Renal cortex interstitium (tissue), 15 donors: ENCODE data around the gene UBE2G1. TPM values are rescaled to one million over a fixed set of nuclear protein-coding genes. Genes with fewer than 3 reads are reported as not detected.

Experiments
- DNase-seq, 11 donors: peaks; one replicate each; pipeline ENCODE4 v3.0.0-alpha.2; 2013; ENCODE audit warnings: low read depth in 9 of 11, low spot score in 4 of 11; ENCODE audit errors: extremely low read depth in 1 of 11
- long read RNA-seq, 16 experiments: transcript quantifications; one replicate each; lab custom pipeline, GENCODE V29; 2026
- polyA plus RNA-seq, 3 donors: library from polyadenylated mRNA; unstranded; fragments of 120-200 nt; gene quantifications; one replicate each; pipeline ENCODE4 v1.2.1, GENCODE V29; 2013; ENCODE audit not compliant: insufficient read length in 3 of 3

UBE2G1 gene
- polyA plus RNA-seq: 10 to 100 TPM; 46.7 to 65.2 (median 57.9) TPM
- long read RNA-seq, donor 1, transcript UBE2G1-201 (6 exons, 3,974 nt): major isoform, 12 of 33 reads
- long read RNA-seq, donor 1, partial matches to known transcripts: 20 of 33 reads
- long read RNA-seq, donor 1, other reads (novel, unspliced or antisense): 0 of 33 reads
- long read RNA-seq, donor 2, transcript UBE2G1-201 (6 exons, 3,974 nt): major isoform, 14 of 15 reads
- long read RNA-seq, donor 2, partial matches to known transcripts: 0 of 15 reads
- long read RNA-seq, donor 2, other reads (novel, unspliced or antisense): 0 of 15 reads
- long read RNA-seq, donor 3, transcript UBE2G1-201 (6 exons, 3,974 nt): major isoform, 22 of 23 reads
- long read RNA-seq, donor 3, partial matches to known transcripts: 0 of 23 reads
- long read RNA-seq, donor 3, other reads (novel, unspliced or antisense): 0 of 23 reads
- long read RNA-seq, donor 4, transcript UBE2G1-201 (6 exons, 3,974 nt): major isoform, 11 of 17 reads
- long read RNA-seq, donor 4, partial matches to known transcripts: 5 of 17 reads
- long read RNA-seq, donor 4, other reads (novel, unspliced or antisense): 0 of 17 reads
- long read RNA-seq, donor 5: 0 reads
- long read RNA-seq, donor 6, transcript UBE2G1-201 (6 exons, 3,974 nt): major isoform, 8 of 8 reads
- long read RNA-seq, donor 6, partial matches to known transcripts: 0 of 8 reads
- long read RNA-seq, donor 6, other reads (novel, unspliced or antisense): 0 of 8 reads
- long read RNA-seq, donor 7, transcript UBE2G1-201 (6 exons, 3,974 nt): major isoform, 12 of 13 reads
- long read RNA-seq, donor 7, partial matches to known transcripts: 0 of 13 reads
- long read RNA-seq, donor 7, other reads (novel, unspliced or antisense): 0 of 13 reads
- long read RNA-seq, donor 8: 0 reads
- long read RNA-seq, donor 9, transcript UBE2G1-201 (6 exons, 3,974 nt): major isoform, 9 of 12 reads
- long read RNA-seq, donor 9, partial matches to known transcripts: 0 of 12 reads
- long read RNA-seq, donor 9, other reads (novel, unspliced or antisense): 0 of 12 reads
- long read RNA-seq, donor 10, transcript UBE2G1-201 (6 exons, 3,974 nt): major isoform, 13 of 13 reads
- long read RNA-seq, donor 10, partial matches to known transcripts: 0 of 13 reads
- long read RNA-seq, donor 10, other reads (novel, unspliced or antisense): 0 of 13 reads
- long read RNA-seq, donor 11, transcript UBE2G1-201 (6 exons, 3,974 nt): major isoform, 10 of 10 reads
- long read RNA-seq, donor 11, partial matches to known transcripts: 0 of 10 reads
- long read RNA-seq, donor 11, other reads (novel, unspliced or antisense): 0 of 10 reads
- long read RNA-seq, donor 12, transcript UBE2G1-201 (6 exons, 3,974 nt): major isoform, 9 of 9 reads
- long read RNA-seq, donor 12, partial matches to known transcripts: 0 of 9 reads
- long read RNA-seq, donor 12, other reads (novel, unspliced or antisense): 0 of 9 reads
- long read RNA-seq, donor 13: 0 reads
- long read RNA-seq, donor 14, transcript UBE2G1-201 (6 exons, 3,974 nt): major isoform, 7 of 9 reads
- long read RNA-seq, donor 14, partial matches to known transcripts: 0 of 9 reads
- long read RNA-seq, donor 14, other reads (novel, unspliced or antisense): 0 of 9 reads
- long read RNA-seq, donor 15, transcript UBE2G1-201 (6 exons, 3,974 nt): major isoform, 6 of 7 reads
- long read RNA-seq, donor 15, partial matches to known transcripts: 0 of 7 reads
- long read RNA-seq, donor 15, other reads (novel, unspliced or antisense): 0 of 7 reads
- long read RNA-seq, donor 16, transcript UBE2G1-201 (6 exons, 3,974 nt): major isoform, 28 of 32 reads
- long read RNA-seq, donor 16, partial matches to known transcripts: 0 of 32 reads
- long read RNA-seq, donor 16, other reads (novel, unspliced or antisense): 0 of 32 reads

- peak; percentile 92 to 97 (median 95) for DNase-seq
These were observed at the start of gene UBE2G1 for GRCh38 chr17:4366327-4367063. UBE2G1 (minus strand) TSS chr17:4366675; CDS start chr17:4366316, 359 bp downstream.

- peak; percentile 78 to 90 (median 87) for DNase-seq
These were observed 46.7 kb upstream of the UBE2G1 start for GRCh38 chr17:4412933-4413831.

- no peak for DNase-seq
These were observed 44.7 kb upstream of the UBE2G1 start for GRCh38 chr17:4411201-4411600.

- no peak for DNase-seq
These were observed 43.2 kb upstream of the UBE2G1 start for GRCh38 chr17:4409659-4410058.

GRCh38 chr17:4407851-4408250 is 41.4 kb upstream of the UBE2G1 start:
- DNase-seq: no peak

GRCh38 chr17:4407216-4407615 is 40.7 kb upstream of the UBE2G1 start:
- no peak for DNase-seq

- DNase-seq: no peak
These were observed 39.9 kb upstream of the UBE2G1 start for GRCh38 chr17:4406386-4406785.

- no peak for DNase-seq
These were observed 39.2 kb upstream of the UBE2G1 start for GRCh38 chr17:4405699-4406098.

GRCh38 chr17:4405038-4405669 is 38.7 kb upstream of the UBE2G1 start:
- DNase-seq: no peak

- no peak for DNase-seq
These were observed 31.4 kb upstream of the UBE2G1 start for GRCh38 chr17:4397840-4398239.

- no peak for DNase-seq
These were observed 28.6 kb upstream of the UBE2G1 start for GRCh38 chr17:4395111-4395478.

- no peak for DNase-seq
These were observed 28.0 kb upstream of the UBE2G1 start for GRCh38 chr17:4394208-4395110.

- DNase-seq: no peak
These were observed 27.3 kb upstream of the UBE2G1 start for GRCh38 chr17:4393806-4394205.

GRCh38 chr17:4389079-4389478 is 22.6 kb upstream of the UBE2G1 start:
- DNase-seq: no peak

- DNase-seq: no peak
These were observed 20.7 kb upstream of the UBE2G1 start for GRCh38 chr17:4387137-4387536.
